Sciatic nerve (tissue), 2 donors: Measurements from ENCODE around the gene TREH. TPM values are rescaled to one million over a fixed set of nuclear protein-coding genes. Genes with fewer than 3 reads are reported as not detected.
A peak's percentile ranks its signal among the peaks of the same experiment; 100 is the strongest.

Experiments
- ATAC-seq: fragments of 200-7000 bp; cut with Tn5 transposase; one replicate; pipeline ENCODE4 v1.9.1; 2020; ENCODE audit warnings: mild to moderate bottlenecking, moderate library complexity
- DNase-seq: peaks from one replicate; pipeline ENCODE4 v3.0.0-alpha.2; 2020; ENCODE audit warnings: low spot score
- intact Hi-C: fragments of 100-400 bp; cut with DNase I; formaldehyde crosslinking; loops from one replicate; pipeline ENCODE4 v1.14.2; 2022
- total RNA-seq: library from RNA; stranded (reverse); fragmentation: NEBNext Ultra II Directional; extraction: Animal tissue kit (Norgen Biotek cat#: 25700); gene quantifications from one replicate; pipeline ENCODE4 v1.2.1, GENCODE V29; 2021
- donor health status: DM: no; HTN: no; CAD: no.
- donor health status: DM: no; HTN: no; CAD: no.

The TREH gene
- total RNA-seq, 1 donor from 2014 or later = not detected

GRCh38 chr11:118677977-118678376 lies 1.5 kb downstream of the TREH start:
- DNase-seq = peak; percentile 10
- intact Hi-C loops = no loop called here
- ATAC-seq = no peak

DNA sequence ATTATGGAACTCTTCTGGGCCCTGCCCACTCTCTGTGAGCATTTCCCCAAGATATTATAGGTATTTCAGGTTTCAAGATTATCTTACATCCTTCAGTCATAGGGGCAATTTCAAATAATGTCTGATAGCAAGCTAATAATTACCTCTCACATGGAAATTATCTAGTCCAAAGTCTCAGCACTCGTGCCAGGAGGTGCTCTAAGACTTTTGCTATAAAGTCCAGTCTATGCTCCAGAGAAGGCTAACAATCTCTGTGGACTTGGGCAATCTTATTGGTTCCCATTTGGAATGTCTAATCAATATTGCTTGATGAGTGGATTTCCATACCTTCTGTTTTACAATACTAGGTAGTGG lies 5.4 kb downstream of the TREH start:
- intact Hi-C loops = no loop called here
- ATAC-seq (no peak), DNase-seq (no peak)

- ATAC-seq = no peak
- no peak for DNase-seq
- intact Hi-C loops = no loop called here
Observed at GRCh38 chr11:118673361-118674081, 5.9 kb downstream of the TREH start.

DNA sequence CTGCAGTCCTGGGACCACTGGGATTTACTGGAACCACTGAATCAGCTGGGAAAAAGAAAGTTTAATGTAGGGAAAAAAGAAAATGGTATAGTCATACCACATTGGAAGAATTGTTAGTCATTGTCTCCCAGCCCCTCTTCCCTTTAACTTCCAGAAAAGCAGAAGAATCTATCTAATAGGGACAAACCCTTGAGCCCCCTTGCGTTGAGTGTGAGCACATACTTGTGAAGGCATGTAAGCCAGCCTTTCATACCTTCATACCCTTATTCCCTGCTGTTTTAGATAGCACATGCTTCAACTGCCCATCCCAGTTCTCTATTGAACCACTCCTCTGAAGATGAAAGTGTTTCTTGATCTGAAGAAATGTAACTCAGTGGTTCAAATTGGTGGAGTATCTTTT lies 6.6 kb downstream of the TREH start:
- intact Hi-C loops = no loop called here
- no peak for ATAC-seq

GRCh38 chr11:118671254-118671653 lies 8.2 kb downstream of the TREH start:
- no peak for ATAC-seq
- DNase-seq = no peak
- intact Hi-C loops = no loop called here

More for the DNA sequence above, 6.6 kb downstream of the TREH start:
- no peak for DNase-seq

GRCh38 chr11:118670063-118670462 lies 9.4 kb downstream of the TREH start:
- intact Hi-C loops = no loop called here
- ATAC-seq (peak; percentile 62), DNase-seq (peak; percentile 14)

- ATAC-seq (no peak), DNase-seq (peak; percentile 2)
- intact Hi-C loops = no loop called here
Observed at GRCh38 chr11:118666371-118666770, 13.1 kb downstream of the TREH start.

DNA sequence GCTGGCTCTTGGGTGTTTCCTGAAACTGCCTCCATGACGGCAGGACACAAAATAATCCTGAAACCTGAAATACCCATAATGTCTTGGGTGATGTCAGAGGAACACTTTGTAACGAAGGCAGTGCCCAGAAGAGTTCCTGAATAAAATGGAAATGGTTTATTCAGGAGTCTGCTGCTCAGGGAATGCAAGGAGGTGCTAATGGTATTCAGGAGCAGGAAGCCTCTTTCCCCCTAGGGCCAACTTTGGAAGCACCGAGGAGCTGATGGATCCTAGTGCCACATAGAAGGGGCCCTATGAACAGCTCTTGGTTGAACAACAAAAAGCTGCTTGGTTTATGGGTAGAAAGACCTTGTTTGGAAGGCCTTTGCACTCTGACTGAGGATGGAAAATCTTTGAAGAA lies 15.5 kb downstream of the TREH start:
- DNase-seq (peak; percentile 10), ATAC-seq (no peak)
- intact Hi-C loops = no loop called here

- ATAC-seq = no peak
- DNase-seq = peak; percentile 18
- intact Hi-C loops = no loop called here
Observed at GRCh38 chr11:118663381-118663780, 16.1 kb downstream of the TREH start.

GRCh38 chr11:118662401-118663271 lies 16.8 kb downstream of the TREH start:
- no peak for ATAC-seq
- intact Hi-C loops = no loop called here

GRCh38 chr11:118661425-118662301 lies 17.8 kb downstream of the TREH start:
- no peak for ATAC-seq
- intact Hi-C loops = no loop called here
- peak; percentile 57 for DNase-seq

More at GRCh38 chr11:118662401-118663271, 16.8 kb downstream of the TREH start:
- DNase-seq = peak; percentile 54

- intact Hi-C loops = no loop called here
- peak; percentile 59 for DNase-seq
- ATAC-seq = no peak
Observed at GRCh38 chr11:118660681-118661424, 18.6 kb downstream of the TREH start.

- DNase-seq (peak; percentile 52), ATAC-seq (peak; percentile 7)
- intact Hi-C loops = loop anchor here (5.0 kb wide), 1 partner anchor 63 kb away; no protein-coding TSS in a partner anchor
Observed at GRCh38 chr11:118659953-118660680, 19.3 kb downstream of the TREH start.

DNA sequence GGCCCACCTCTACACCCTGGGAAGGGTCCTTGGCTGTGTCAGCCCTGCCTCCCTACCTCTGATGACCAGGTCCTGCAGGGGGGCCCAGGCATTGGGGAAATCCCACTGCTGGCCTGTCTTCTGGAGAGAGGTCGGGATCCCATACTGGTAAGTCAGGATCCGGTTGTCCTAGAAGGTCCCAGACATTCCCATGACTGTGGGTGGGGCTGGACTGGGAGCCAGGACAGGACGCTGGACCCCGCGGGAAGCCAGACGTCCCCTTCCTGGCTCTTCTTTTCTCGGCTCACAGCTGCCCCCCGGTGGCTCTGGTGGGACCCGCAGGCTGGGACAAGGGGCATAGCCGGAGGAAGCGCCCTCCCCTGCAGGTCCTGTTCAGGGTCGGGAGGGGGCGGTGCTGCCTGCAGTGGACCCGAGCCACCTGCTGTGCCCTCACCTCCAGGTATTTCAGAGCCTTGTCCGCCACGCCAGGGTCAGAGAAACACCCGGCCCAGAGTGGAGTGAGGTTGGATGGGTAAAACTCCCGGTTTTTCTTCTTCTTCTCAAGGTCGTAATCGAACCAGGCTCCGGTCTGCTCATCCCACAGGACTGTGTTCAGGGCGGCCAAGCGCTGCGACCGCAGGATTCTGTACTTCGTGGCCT lies 20.0 kb downstream of the TREH start:
- ATAC-seq (peak; percentile 85), DNase-seq (peak; percentile 96)
- intact Hi-C loops = loop anchor here (5.0 kb wide), 1 partner anchor 62 kb away; no protein-coding TSS in a partner anchor

DNA sequence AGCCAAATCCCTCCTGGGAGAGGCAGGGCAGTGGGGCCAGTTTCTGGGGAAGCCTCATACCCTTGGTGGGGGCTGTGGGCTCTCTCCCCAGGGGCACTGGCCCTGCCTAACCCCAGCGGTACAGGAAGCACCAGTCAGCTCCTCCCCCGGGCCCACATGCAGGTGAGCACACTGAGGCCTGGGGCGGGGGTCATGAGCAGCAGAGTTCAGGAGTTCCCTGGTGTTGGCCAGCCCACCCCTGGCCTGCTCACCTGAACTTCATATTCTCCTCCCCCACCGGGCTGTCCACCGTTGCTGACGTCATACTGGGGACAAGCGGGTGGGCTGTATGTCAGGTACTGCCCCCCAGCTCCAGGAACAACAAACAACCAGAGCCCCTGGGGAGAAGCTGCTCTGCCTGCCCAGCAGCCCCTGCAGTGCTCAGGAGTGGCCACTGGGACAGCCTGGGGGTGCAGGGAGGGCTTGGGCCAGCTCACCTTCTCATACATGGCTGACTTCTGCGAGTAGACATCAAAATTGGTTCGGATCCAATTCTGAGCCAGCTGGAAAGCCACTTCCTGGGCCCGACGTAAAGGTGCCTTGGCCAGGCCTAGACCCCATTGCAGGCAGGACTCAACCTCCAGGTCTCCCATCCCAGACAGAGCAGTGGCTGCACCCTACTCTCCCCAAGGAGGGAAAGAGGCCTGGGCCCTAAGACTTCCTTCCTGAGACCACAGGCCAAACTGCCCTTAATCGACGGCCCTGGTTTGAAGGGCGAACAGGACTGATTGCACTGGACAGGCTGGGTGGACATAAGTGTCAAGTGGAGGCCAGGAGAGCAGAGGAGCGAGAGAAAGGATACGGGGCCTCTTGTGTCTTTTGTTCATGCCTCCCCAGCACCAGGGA lies 20.8 kb downstream of the TREH start:
- intact Hi-C loops = loop anchor here (5.0 kb wide), 1 partner anchor 61 kb away; no protein-coding TSS in a partner anchor
- peak; percentile 28 for ATAC-seq
- peak; percentile 61 for DNase-seq

DNA sequence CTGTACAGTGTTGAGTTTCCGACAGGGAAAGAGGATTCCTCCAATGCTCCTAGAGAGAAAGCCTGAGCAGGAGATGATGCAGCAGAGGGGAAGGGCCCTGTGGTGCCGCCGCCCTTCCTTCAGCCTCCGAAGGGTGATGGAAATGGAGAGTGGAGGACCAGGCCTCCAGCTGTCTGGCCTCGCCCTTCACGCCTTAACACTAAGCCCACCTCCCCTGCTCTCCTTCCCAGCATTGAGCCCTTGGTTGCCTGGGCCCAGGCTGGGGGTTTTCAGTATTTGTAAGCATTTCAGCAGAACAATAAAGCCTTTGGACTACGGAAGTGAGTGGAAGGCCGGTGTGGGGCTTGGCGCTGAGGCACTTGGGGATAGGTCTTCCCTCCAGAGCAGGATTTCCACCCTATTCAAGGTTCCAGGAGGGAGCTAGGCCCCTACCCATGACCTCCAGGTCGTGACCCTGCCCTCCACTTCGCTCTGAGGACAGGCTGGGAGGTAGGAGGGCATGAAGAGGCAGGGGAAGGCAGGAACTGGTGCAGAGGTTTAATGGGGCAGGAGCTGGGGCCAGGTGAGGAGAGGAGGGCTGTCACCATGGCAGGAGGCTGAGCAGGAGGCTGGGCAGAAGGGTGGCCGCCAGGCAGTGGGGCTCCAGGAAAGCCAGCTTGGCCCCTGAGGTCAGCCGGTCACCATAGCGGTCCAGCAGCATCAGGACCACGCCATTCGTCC lies 21.6 kb downstream of the TREH start:
- ATAC-seq (peak; percentile 2), DNase-seq (no peak)

More for the DNA sequence above, 21.6 kb downstream of the TREH start:
- intact Hi-C loops = loop anchor here (5.0 kb wide), 1 partner anchor 61 kb away; no protein-coding TSS in a partner anchor
